GM12865 (cell line): Measurements from ENCODE around the gene ZC3H12A.
A peak's percentile ranks its signal among the peaks of the same experiment; 100 is the strongest.

ENCODE experiments used
- DNase-seq: peaks from one replicate; pipeline ENCODE4 v3.0.0; 2010; ENCODE audit warnings: low read depth
- H3K4me3 ChIP-seq: 2 replicates; pipeline ENCODE4 v1.5.1; 2011; ENCODE audit warnings: mild to moderate bottlenecking, low read depth, low read length, control low read depth
- TF ChIP-seq, protein P1 (sequence below): IDR thresholded peaks from 2 replicates; pipeline ENCODE4 v1.5.1; 2011; ENCODE audit warnings: low read length, control low read depth, low read depth, inconsistent platforms; ENCODE audit not compliant: insufficient read depth; ENCODE audit errors: missing control alignments

The ZC3H12A gene

DNA sequence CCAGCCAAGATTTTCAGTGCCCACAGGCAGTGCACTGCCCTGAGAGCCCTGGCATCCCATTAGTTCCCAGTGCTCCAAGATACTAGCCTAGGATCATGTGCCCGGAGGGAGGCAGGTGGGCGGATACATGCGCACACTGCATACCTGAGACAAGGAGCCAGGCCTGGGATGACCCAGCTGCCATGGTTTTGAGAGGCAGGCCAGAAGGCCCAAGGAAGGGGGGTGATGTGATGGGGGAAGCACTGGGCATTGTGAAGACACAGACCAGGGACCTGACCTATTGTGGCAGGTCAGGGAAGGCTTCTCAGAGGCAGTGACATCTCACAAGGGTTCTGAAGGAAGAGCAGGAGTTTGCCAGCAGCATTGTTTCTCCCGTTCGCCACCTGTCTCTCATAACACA, 3.6 kb downstream of the ZC3H12A start:
- DNase-seq: peak; percentile 38
- TF ChIP-seq, protein P1, sequence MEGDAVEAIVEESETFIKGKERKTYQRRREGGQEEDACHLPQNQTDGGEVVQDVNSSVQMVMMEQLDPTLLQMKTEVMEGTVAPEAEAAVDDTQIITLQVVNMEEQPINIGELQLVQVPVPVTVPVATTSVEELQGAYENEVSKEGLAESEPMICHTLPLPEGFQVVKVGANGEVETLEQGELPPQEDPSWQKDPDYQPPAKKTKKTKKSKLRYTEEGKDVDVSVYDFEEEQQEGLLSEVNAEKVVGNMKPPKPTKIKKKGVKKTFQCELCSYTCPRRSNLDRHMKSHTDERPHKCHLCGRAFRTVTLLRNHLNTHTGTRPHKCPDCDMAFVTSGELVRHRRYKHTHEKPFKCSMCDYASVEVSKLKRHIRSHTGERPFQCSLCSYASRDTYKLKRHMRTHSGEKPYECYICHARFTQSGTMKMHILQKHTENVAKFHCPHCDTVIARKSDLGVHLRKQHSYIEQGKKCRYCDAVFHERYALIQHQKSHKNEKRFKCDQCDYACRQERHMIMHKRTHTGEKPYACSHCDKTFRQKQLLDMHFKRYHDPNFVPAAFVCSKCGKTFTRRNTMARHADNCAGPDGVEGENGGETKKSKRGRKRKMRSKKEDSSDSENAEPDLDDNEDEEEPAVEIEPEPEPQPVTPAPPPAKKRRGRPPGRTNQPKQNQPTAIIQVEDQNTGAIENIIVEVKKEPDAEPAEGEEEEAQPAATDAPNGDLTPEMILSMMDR: no peak
- peak overlapping the region; percentile 80 for H3K4me3 ChIP-seq

DNA sequence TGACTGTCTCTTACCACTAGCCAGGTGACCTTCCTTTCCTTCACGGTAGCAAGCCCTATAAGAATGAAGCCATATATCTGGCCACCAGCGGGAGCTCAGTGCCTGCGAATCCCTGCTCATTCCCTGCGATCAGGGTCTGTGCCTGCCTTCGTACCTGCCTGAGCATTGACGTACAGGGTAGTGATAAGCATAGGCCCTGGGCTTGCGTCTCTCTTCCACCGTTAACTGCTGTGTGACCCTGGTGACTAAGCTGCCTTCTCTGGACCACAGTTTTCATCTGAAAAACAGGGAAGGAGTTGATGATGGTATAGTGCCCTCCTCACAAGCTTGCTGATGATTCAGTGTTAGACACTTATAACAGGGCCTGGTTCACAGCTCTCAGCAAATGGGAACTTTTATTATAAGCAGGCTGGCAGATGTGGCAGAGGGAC, 4.1 kb downstream of the ZC3H12A start:
- H3K4me3 ChIP-seq: peak overlapping the region; percentile 80
- peak; percentile 46 for DNase-seq
- TF ChIP-seq, protein P1: peak; percentile 6

DNA sequence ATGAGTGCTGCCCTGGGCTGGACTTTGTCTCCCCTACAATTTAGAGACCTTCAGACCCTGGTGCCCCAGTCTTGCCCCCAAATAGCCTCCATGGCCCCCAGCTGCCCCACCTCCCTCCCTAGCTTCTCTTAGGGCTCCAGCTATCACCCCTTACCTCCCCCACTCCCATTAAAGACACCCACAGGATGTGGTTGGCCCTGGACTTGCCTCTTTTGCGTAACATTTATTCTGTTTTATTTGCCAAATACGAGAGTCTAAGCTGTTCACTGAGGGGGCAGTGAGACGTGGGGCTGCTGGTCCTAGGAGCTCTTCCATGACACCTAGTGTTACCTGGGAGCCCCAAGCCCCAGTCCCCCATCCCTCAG, 4.5 kb downstream of the ZC3H12A start:
- H3K4me3 ChIP-seq: peak overlapping the region; percentile 80
- DNase-seq: peak; percentile 49
- TF ChIP-seq, protein P1: no peak

DNA sequence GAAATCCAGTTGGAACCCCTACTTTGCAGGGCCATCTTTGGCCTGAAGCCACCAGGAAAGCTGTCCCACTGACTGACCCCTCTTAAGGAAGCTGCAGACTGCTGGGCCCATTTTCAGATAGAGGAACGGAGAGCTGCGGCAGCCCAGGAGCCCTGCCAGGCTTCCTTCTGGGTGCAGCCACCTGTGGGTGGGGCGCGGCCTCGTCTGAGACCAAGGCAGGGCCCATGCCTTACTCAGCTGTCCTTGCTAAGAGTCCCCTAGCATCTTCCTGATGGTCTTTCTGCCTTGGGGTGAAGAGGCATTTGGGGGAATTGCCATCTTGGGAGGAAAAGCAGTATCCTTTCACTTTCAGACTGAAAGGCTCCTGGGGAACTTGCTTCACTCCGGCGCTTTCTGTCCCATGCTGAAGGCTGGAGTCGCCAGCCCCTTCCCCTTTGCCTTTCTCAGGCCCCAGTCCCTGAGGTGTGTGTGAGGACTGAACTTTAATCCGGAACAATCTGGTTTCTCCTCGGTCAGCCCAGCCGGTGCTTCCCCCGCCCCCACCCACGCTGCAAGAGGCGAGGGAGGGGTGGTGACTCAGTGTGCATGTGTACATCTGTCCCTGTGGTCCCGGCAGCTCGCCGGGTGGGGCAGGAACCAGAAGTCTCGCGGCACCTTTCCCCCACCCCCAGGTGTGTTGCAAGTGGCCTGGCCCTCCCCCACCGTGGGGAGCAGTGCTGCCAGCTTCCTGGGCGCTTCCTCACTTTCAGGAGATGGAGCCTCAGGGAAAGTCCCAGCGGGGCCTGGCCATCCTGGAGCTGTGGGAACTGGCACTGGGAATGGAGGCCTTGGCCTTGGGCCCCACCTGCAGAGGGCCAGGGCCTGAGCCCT, 5.1 kb downstream of the ZC3H12A start:
- TF ChIP-seq, protein P1: no peak
- DNase-seq: peak; percentile 90
- H3K4me3 ChIP-seq: peak overlapping the region; percentile 80

DNA sequence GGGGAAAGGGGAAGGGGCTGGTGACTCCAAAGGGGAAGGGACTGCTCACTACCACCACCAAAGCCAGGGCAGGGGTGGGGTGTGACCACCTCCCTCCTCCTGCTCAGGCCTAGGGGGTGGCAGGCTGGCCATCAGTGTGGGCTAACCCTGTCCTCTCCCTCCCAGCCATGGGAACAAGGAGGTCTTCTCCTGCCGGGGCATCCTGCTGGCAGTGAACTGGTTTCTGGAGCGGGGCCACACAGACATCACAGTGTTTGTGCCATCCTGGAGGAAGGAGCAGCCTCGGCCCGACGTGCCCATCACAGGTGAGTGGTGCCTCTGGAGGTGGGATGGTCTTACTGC, 5.7 kb downstream of the ZC3H12A start:
- no peak for DNase-seq
- H3K4me3 ChIP-seq: peak overlapping the region; percentile 80
- TF ChIP-seq, protein P1: no peak

DNA sequence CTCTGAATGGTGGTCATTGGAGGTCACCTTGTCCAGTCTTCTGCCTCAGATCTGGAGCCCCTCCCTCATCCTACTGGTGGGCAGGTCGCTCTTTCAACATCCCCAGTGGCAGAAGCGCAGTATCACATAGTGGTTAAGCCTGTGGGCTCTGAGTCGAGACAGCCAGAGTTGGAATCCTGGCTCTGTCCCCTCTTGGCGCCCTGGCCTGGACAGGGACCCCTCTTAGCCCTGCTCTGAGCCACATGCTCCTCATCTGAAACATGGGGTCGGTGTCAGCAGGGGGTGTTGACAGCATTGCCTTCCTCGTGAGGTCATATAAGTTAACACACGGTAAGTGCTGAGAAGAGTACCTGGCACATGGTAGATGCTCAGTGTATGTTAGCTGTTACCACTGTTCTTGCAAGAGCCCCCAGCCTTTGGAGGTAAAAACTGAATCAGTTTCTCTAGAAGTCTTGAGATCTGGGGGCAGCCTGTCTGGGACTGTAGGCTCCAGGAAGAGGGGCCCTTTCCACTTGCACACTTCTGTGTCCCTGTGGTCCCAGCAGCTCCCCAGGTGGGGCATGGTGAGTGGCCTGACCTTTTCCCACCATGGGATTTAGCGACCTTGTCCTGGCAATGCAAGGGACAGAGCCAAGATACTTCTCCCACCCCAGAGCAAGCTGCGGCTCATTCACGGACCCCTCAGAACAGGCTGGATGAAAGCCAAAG, 6.4 kb downstream of the ZC3H12A start:
- TF ChIP-seq, protein P1: no peak
- no peak for DNase-seq
- no peak overlapping the region for H3K4me3 ChIP-seq
